A549 (cell line): ENCODE results near the gene JADE3.

Source experiments
- HDAC2 ChIP-seq: fragments of 200-600 bp; sonication (generic); IDR thresholded peaks from 2 replicates; pipeline ENCODE4 v1.6.1; 2016
- TF ChIP-seq, protein P1 (sequence below): fragments of >200 bp; sonication (Bioruptor Twin); formaldehyde crosslinking; IDR thresholded peaks from 3 replicates; pipeline ENCODE4 v1.5.1; 2016
- TF ChIP-seq, protein P2 (sequence below): fragments of 450-650 bp; IDR thresholded peaks from 2 replicates; pipeline ENCODE4 v1.6.1; 2014; ENCODE audit warnings: antibody characterized with exemption
- TF ChIP-seq, protein P3 (sequence below): fragments of 150-350 bp; IDR thresholded peaks from 2 replicates; pipeline ENCODE4 v1.6.1; 2014; ENCODE audit warnings: low read depth, mild to moderate bottlenecking, low read length

DNA sequence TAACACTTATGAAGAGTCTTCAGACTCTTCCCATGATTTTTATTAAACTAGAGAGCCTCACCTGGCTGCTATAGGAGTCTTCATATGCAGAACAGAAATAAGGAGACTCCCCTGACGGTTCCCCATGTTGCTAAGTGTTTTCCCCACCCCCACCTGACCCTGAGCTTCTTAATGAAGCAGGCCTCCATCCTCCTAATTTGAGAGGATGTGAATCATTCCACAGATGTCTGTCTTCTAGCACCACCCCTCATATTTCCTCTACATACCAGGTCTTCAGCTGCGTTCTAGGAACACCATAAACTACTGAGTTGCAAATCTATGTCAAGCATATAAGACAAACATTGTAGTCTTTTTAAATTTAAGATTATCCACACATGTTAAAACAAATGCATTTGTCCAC, 38.5 kb upstream of the JADE3 start:
- TF ChIP-seq, protein P1, sequence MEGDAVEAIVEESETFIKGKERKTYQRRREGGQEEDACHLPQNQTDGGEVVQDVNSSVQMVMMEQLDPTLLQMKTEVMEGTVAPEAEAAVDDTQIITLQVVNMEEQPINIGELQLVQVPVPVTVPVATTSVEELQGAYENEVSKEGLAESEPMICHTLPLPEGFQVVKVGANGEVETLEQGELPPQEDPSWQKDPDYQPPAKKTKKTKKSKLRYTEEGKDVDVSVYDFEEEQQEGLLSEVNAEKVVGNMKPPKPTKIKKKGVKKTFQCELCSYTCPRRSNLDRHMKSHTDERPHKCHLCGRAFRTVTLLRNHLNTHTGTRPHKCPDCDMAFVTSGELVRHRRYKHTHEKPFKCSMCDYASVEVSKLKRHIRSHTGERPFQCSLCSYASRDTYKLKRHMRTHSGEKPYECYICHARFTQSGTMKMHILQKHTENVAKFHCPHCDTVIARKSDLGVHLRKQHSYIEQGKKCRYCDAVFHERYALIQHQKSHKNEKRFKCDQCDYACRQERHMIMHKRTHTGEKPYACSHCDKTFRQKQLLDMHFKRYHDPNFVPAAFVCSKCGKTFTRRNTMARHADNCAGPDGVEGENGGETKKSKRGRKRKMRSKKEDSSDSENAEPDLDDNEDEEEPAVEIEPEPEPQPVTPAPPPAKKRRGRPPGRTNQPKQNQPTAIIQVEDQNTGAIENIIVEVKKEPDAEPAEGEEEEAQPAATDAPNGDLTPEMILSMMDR, result no peak
- no peak for TF ChIP-seq HDAC2
- TF ChIP-seq, protein P2, sequence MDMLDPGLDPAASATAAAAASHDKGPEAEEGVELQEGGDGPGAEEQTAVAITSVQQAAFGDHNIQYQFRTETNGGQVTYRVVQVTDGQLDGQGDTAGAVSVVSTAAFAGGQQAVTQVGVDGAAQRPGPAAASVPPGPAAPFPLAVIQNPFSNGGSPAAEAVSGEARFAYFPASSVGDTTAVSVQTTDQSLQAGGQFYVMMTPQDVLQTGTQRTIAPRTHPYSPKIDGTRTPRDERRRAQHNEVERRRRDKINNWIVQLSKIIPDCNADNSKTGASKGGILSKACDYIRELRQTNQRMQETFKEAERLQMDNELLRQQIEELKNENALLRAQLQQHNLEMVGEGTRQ, result no peak
- TF ChIP-seq, protein P3, sequence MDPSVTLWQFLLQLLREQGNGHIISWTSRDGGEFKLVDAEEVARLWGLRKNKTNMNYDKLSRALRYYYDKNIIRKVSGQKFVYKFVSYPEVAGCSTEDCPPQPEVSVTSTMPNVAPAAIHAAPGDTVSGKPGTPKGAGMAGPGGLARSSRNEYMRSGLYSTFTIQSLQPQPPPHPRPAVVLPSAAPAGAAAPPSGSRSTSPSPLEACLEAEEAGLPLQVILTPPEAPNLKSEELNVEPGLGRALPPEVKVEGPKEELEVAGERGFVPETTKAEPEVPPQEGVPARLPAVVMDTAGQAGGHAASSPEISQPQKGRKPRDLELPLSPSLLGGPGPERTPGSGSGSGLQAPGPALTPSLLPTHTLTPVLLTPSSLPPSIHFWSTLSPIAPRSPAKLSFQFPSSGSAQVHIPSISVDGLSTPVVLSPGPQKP, result no peak
